HepG2 (cell line): ENCODE results near the gene KCNJ5. TPM values are rescaled to one million over a fixed set of nuclear protein-coding genes. Genes with fewer than 3 reads are reported as not detected.
"Not testable (repeated sequence)": the region's sequence is repeated elsewhere in the genome, so short reads cannot be mapped to it uniquely, and the experiment has no call there.

ENCODE experiments used
- ATAC-seq: fragments of 200-7000 bp; cut with Tn5 transposase; 3 replicates; pipeline ENCODE4 v1.9.1; 2020; ENCODE audit warnings: mild to moderate bottlenecking, moderate library complexity
- BruUV-seq: library from RNA; stranded (reverse); fragments of 400-500 nt; replicated peaks from 2 replicates; lab custom pipeline; 2021; lab: Mats Ljungman, UMichigan
- CTCF ChIA-PET: fragments of 300-600 bp; formaldehyde crosslinking; extraction: SDS; loops from one replicate; lab custom pipeline; 2021; ENCODE audit warnings: low total read pairs, inconsistent platforms, low intra/inter-chr PET ratio; lab: Yijun Ruan, JAX
- POLR2A ChIA-PET: fragments of 350-600 bp; sonication (Branson Sonifier 250); formaldehyde crosslinking; loops from one replicate; lab custom pipeline; 2020; ENCODE audit warnings: antibody characterized with exemption, inconsistent platforms; lab: Yijun Ruan, JAX
- DNase-seq: peaks from one replicate; pipeline ENCODE4 v3.0.0-alpha.2; 2015; ENCODE audit warnings: low spot score
- FAIRE-seq: peaks from 3 replicates; lab custom pipeline; 2011; peaks lifted over from hg19 to GRCh38; lab: Jason Lieb, UNC
- H2AFZ ChIP-seq: one replicate; pipeline ENCODE4 v1.6.1; 2011; ENCODE audit warnings: low read length, inconsistent platforms
- H3K27ac ChIP-seq: fragments of 300-600 bp; 3 replicates; pipeline ENCODE4 v1.8.0; 2011; ENCODE audit warnings: mixed run types, mild to moderate bottlenecking, mixed read lengths, low read length, inconsistent platforms; ENCODE audit not compliant: insufficient read depth; ENCODE audit errors: extremely low read length
- H3K27me3 ChIP-seq, 2 experiments: fragments of 200-600 bp in 1 of 2; 2 replicates in 1 of 2; 3 replicates in 1 of 2; pipeline versions ENCODE4 v1.6.0 to v1.8.0; 2011; ENCODE audit warnings: low read length in 2 of 2, mild to moderate bottlenecking in 2 of 2, moderate library complexity in 2 of 2, inconsistent platforms in 1 of 2; ENCODE audit not compliant: insufficient read depth in 2 of 2, control insufficient read depth in 1 of 2
- H3K36me3 ChIP-seq, 2 experiments: fragments of 200-600 bp in 1 of 2; replicated peaks in 1 of 2; 2 replicates in 1 of 2; 3 replicates in 1 of 2; pipeline versions ENCODE4 v1.5.1 to v1.8.0; 2011; ENCODE audit warnings: low read length in 2 of 2, inconsistent platforms in 1 of 2; ENCODE audit not compliant: insufficient read depth in 2 of 2, control insufficient read depth in 1 of 2
- H3K4me1 ChIP-seq: 2 replicates; pipeline ENCODE4 v1.5.1; 2012; ENCODE audit warnings: low read length, inconsistent platforms; ENCODE audit not compliant: insufficient read depth
- H3K4me2 ChIP-seq: 2 replicates; pipeline ENCODE4 v1.6.0; 2011; ENCODE audit warnings: low read depth, low read length, inconsistent platforms
- H3K4me3 ChIP-seq, 3 experiments: fragments of 200-600 bp in 1 of 3; sonication (generic), shearing (Covaris generic) in 1 of 3; replicated peaks in 1 of 3; 2 replicates each; pipeline ENCODE4 v1.5.1; 2011 to 2016; ENCODE audit warnings: low read length in 3 of 3, inconsistent platforms in 2 of 3, low read depth in 2 of 3, mild to moderate bottlenecking in 2 of 3, control low read depth in 1 of 3, mixed read lengths in 1 of 3; ENCODE audit not compliant: insufficient read depth in 1 of 3
- H3K79me2 ChIP-seq: one replicate; pipeline ENCODE4 v1.6.1; 2011; ENCODE audit warnings: low read length, inconsistent platforms; ENCODE audit not compliant: insufficient read depth
- H3K9ac ChIP-seq: 2 replicates; pipeline ENCODE4 v1.6.0; 2011; ENCODE audit warnings: mild to moderate bottlenecking, low read depth, low read length, inconsistent platforms; ENCODE audit not compliant: insufficient read depth
- H3K9me3 ChIP-seq: 2 replicates; pipeline ENCODE4 v1.5.1; 2012; ENCODE audit warnings: mild to moderate bottlenecking, low read length
- H4K20me1 ChIP-seq: 2 replicates; pipeline ENCODE4 v1.6.0; 2011; ENCODE audit warnings: inconsistent platforms, mild to moderate bottlenecking, low read length, moderate library complexity; ENCODE audit not compliant: insufficient read depth
- ELF4 ChIP-seq: sonication (generic); formaldehyde crosslinking; IDR thresholded peaks from 2 replicates; pipeline ENCODE4 v1.5.0; 2020; ENCODE audit warnings: missing genetic modification reagents, mild to moderate bottlenecking, moderate library complexity, borderline replicate concordance
- FOXK1 ChIP-seq: sonication (generic); formaldehyde crosslinking; IDR thresholded peaks from 2 replicates; pipeline ENCODE4 v1.4.0; 2020; ENCODE audit warnings: low read depth, missing genetic modification reagents, borderline replicate concordance
- MAFK ChIP-seq, 2 experiments: IDR thresholded peaks in 1 of 2; conservative IDR thresholded peaks in 1 of 2; 2 replicates each; pipeline ENCODE4 v1.6.1; 2011; ENCODE audit warnings: improper control_type of control experiment in 2 of 2, low read length in 2 of 2
- NRL ChIP-seq: sonication (generic); formaldehyde crosslinking; IDR thresholded peaks from 2 replicates; pipeline ENCODE4 v1.5.0; 2020; ENCODE audit warnings: missing genetic modification reagents, mild to moderate bottlenecking, moderate library complexity, borderline replicate concordance
- RXRA ChIP-seq: sonication (generic); formaldehyde crosslinking; IDR thresholded peaks from 2 replicates; pipeline ENCODE4 v1.5.1; 2020; ENCODE audit warnings: missing genetic modification reagents
- SNRNP70 ChIP-seq: fragments of 200-400 bp; formaldehyde crosslinking; IDR thresholded peaks from 2 replicates; pipeline ENCODE4 v1.6.1; 2017; ENCODE audit warnings: mild to moderate bottlenecking, low read depth, low read length, moderate library complexity
- THAP11 ChIP-seq: IDR thresholded peaks from 2 replicates; pipeline ENCODE4 v1.6.1; 2016; ENCODE audit warnings: missing biosample characterization, missing genetic modification reagents
- ZNF230 ChIP-seq: sonication (generic); formaldehyde crosslinking; IDR thresholded peaks from 2 replicates; pipeline ENCODE4 v1.4.0; 2020; ENCODE audit warnings: mild to moderate bottlenecking, missing genetic modification reagents
- ZNF737 ChIP-seq: sonication (generic); formaldehyde crosslinking; IDR thresholded peaks from 2 replicates; pipeline ENCODE4 v1.5.0; 2020; ENCODE audit warnings: missing genetic modification reagents, mild to moderate bottlenecking, borderline replicate concordance
- ZZZ3 ChIP-seq: sonication (generic); formaldehyde crosslinking; IDR thresholded peaks from 2 replicates; pipeline ENCODE4 v1.4.0; 2020; ENCODE audit warnings: missing genetic modification reagents, mild to moderate bottlenecking, borderline replicate concordance
- WGBS: methylation state at CpG from one replicate; pipeline ENCODE4 v1.1.6; 2017; ENCODE audit warnings: low lambda C conversion rate; 5-methylcytosine and 5-hydroxymethylcytosine counted together
- in situ Hi-C: cut with HindIII; loops from 2 replicates; pipeline ENCODE4 v1.10.0; 2017; ENCODE audit warnings: low pct_unique_long_range_greater_than_20kb; ENCODE audit not compliant: extremely low pct_ligation_motif_present
- intact Hi-C: fragments of 100-400 bp; cut with micrococcal nuclease; formaldehyde crosslinking; loops from one replicate; pipeline ENCODE4 v1.10.0; 2022; ENCODE audit not compliant: unreplicated experiment
- polyA plus RNA-seq, 8 experiments: library from polyadenylated mRNA; depleted of rRNA in 3 of 8; stranded (reverse) in 7 of 8; unstranded in 1 of 8; fragments of >200 nt; fragmentation: Illumina TruSeq in 4 of 8; extraction: Trizol in 4 of 8; gene quantifications; 2 replicates each; pipeline versions ENCODE4 v1.2.1 to v1.2.3, GENCODE V29; 2011 to 2016; ENCODE audit warnings: low read depth in 4 of 8, missing spikeins in 1 of 8, mixed read lengths in 1 of 8; ENCODE audit not compliant: insufficient read depth in 1 of 8
- total RNA-seq, 5 experiments: library from RNA; depleted of rRNA; stranded (reverse); fragments of >200 nt; fragmentation: Illumina TruSeq; extraction: Trizol; gene quantifications; 2 replicates each; pipeline ENCODE4 v1.2.3, GENCODE V29; 2016; ENCODE audit warnings: low read depth in 1 of 5
- TF ChIP-seq, protein P1 (sequence below): sonication (generic); formaldehyde crosslinking; IDR thresholded peaks from 2 replicates; pipeline ENCODE4 v1.8.0; 2022; ENCODE audit warnings: mild to moderate bottlenecking, missing genetic modification reagents, moderate library complexity

Gene KCNJ5
- total and polyA plus RNA-seq, 2 of the 13 experiments (the other 11 are each of a cell fraction or from before 2014, with no cell fraction given) = not detected

GRCh38 chr11:128919216-128919615 lies 28.1 kb downstream of the KCNJ5 start:
- no peak overlapping the region for H3K27ac ChIP-seq
- no peaks in the 10 kb centered on the region for H3K36me3 ChIP-seq
- ATAC-seq (no peak), DNase-seq (no peak), FAIRE-seq (no peak)
- H3K9me3 ChIP-seq = no peaks in the 10 kb centered on the region
- H3K4me2 ChIP-seq = no peak overlapping the region
- no TSS peak for BruUV-seq
- no peaks in the 10 kb centered on the region for H4K20me1 ChIP-seq
- intact Hi-C loops (no loop called here), in situ Hi-C loops (no loop called here)
- no peaks in the 10 kb centered on the region for H3K4me1 ChIP-seq
- WGBS = 38% methylated on average over 4 of the region's 5 CpGs
- peaks cover 2 to 37% of the 10 kb centered on the region in 2 experiments; a peak in 4 of 5 replicates for H3K27me3 ChIP-seq
- ChIA-PET CTCF (no interaction called here), POLR2A (no interaction called here)
- no peak overlapping the region for H2AFZ ChIP-seq
- no peak overlapping the region for H3K4me3 ChIP-seq
- no peaks in the 10 kb centered on the region for H3K79me2 ChIP-seq
- TF ChIP-seq, protein P1, sequence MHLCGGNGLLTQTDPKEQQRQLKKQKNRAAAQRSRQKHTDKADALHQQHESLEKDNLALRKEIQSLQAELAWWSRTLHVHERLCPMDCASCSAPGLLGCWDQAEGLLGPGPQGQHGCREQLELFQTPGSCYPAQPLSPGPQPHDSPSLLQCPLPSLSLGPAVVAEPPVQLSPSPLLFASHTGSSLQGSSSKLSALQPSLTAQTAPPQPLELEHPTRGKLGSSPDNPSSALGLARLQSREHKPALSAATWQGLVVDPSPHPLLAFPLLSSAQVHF (CRISPR knock-in tag) = no peak
- TF ChIP-seq NRL (CRISPR knock-in tag) = no peak
- no peak for TF ChIP-seq RXRA (CRISPR knock-in tag)
- TF ChIP-seq ZNF230 (CRISPR knock-in tag) = no peak
- TF ChIP-seq MAFK (conservative IDR thresholded peaks at IDR 0.05 in 1 of 2, IDR thresholded peaks at IDR 0.05 in 1 of 2; ENCODE audit: low read length in 2 of 2) = no peak
- no peak for TF ChIP-seq ZZZ3 (CRISPR knock-in tag)
- no peak for TF ChIP-seq THAP11 (CRISPR knock-in tag)
- no peak for TF ChIP-seq ZNF737 (CRISPR knock-in tag)
- TF ChIP-seq FOXK1 (CRISPR knock-in tag) = no peak
- TF ChIP-seq ELF4 = no peak
- no peak for TF ChIP-seq SNRNP70
- H3K9ac ChIP-seq = no peak overlapping the region

- H3K4me3 ChIP-seq, FAIRE-seq, H3K9me3 ChIP-seq, H3K9ac ChIP-seq, H3K4me1 ChIP-seq, CTCF ChIA-PET, H3K27ac ChIP-seq, DNase-seq, ATAC-seq, in situ Hi-C loops, H3K36me3 ChIP-seq, H3K79me2 ChIP-seq, H2AFZ ChIP-seq, H3K4me2 ChIP-seq, H4K20me1 ChIP-seq, POLR2A ChIA-PET, BruUV-seq, intact Hi-C loops: not testable (repeated sequence)
- 12% methylated on average over 5 of the region's 7 CpGs for WGBS
- peaks cover 2 to 37% of the 10 kb centered on the region in 2 experiments; a peak in 3 of 5 replicates for H3K27me3 ChIP-seq
These were observed 28.5 kb downstream of the KCNJ5 start for GRCh38 chr11:128919635-128920034.
